Keratinocyte (primary cell): ENCODE data around the gene MANSC4. TPM values are rescaled to one million over a fixed set of nuclear protein-coding genes. Genes with fewer than 3 reads are reported as not detected.

ENCODE experiments used
- DNase-seq: peaks from one replicate; pipeline ENCODE4 v3.0.0-alpha.2; 2011; ENCODE audit warnings: low read depth, missing footprints, low spot score
- FAIRE-seq: peaks from 2 replicates; lab custom pipeline; 2011; peaks lifted over from hg19 to GRCh38; lab: Jason Lieb, UNC
- H2AFZ ChIP-seq: 2 replicates; pipeline ENCODE4 v1.6.0; 2012; ENCODE audit warnings: low read length, control low read depth, inconsistent platforms; ENCODE audit not compliant: control insufficient read depth
- H3K27ac ChIP-seq: 2 replicates; pipeline ENCODE4 v1.5.1; 2011; ENCODE audit warnings: low read length; ENCODE audit not compliant: control insufficient read depth, insufficient read depth
- H3K27me3 ChIP-seq: 3 replicates; pipeline ENCODE4 v1.6.0; 2011; ENCODE audit warnings: low read length; ENCODE audit not compliant: control insufficient read depth, insufficient read depth; ENCODE audit errors: extremely low read depth
- H3K36me3 ChIP-seq, 2 experiments: 2 replicates in 1 of 2; 3 replicates in 1 of 2; pipeline ENCODE4 v1.5.1; 2011; ENCODE audit warnings: low read length in 2 of 2, mild to moderate bottlenecking in 1 of 2; ENCODE audit not compliant: control insufficient read depth in 2 of 2, insufficient read depth in 2 of 2; ENCODE audit errors: extremely low read depth in 1 of 2
- H3K4me1 ChIP-seq: 3 replicates; pipeline ENCODE4 v1.5.1; 2011; ENCODE audit warnings: low read length; ENCODE audit not compliant: control insufficient read depth, insufficient read depth; ENCODE audit errors: extremely low read depth
- H3K4me2 ChIP-seq: 3 replicates; pipeline ENCODE4 v1.6.0; 2011; ENCODE audit warnings: low read depth, low read length; ENCODE audit not compliant: control insufficient read depth, insufficient read depth; ENCODE audit errors: extremely low read depth
- H3K4me3 ChIP-seq, 3 experiments: fragments of 200-600 bp in 1 of 3; sonication (generic) in 1 of 3; 2 replicates in 2 of 3; 3 replicates in 1 of 3; pipeline ENCODE4 v1.5.1; 2011 to 2016; ENCODE audit warnings: low read length in 3 of 3, mild to moderate bottlenecking in 3 of 3, control low read depth in 2 of 3, inconsistent platforms in 1 of 3, low read depth in 1 of 3, mixed read lengths in 1 of 3, mixed run types in 1 of 3, moderate library complexity in 1 of 3; ENCODE audit not compliant: control insufficient read depth in 2 of 3, insufficient read depth in 2 of 3; ENCODE audit errors: extremely low read depth in 1 of 3
- H3K79me2 ChIP-seq: 2 replicates; pipeline ENCODE4 v1.6.0; 2012; ENCODE audit warnings: low read length; ENCODE audit not compliant: control insufficient read depth, insufficient read depth
- H3K9ac ChIP-seq: 3 replicates; pipeline ENCODE4 v1.6.0; 2011; ENCODE audit warnings: low read length; ENCODE audit not compliant: control insufficient read depth, insufficient read depth; ENCODE audit errors: extremely low read depth
- H3K9me1 ChIP-seq: 3 replicates; pipeline ENCODE4 v1.6.0; 2011; ENCODE audit warnings: low read length; ENCODE audit not compliant: control insufficient read depth, insufficient read depth; ENCODE audit errors: extremely low read depth
- H3K9me3 ChIP-seq: 2 replicates; pipeline ENCODE4 v1.5.1; 2012; ENCODE audit warnings: low read depth, low read length; ENCODE audit not compliant: control insufficient read depth
- H4K20me1 ChIP-seq: 3 replicates; pipeline ENCODE4 v1.6.0; 2011; ENCODE audit warnings: low read length; ENCODE audit not compliant: control insufficient read depth, insufficient read depth; ENCODE audit errors: extremely low read depth
- CTCF ChIP-seq, 3 experiments: IDR thresholded peaks in 1 of 3; conservative IDR thresholded peaks in 1 of 3; optimal IDR thresholded peaks in 1 of 3; 2 replicates in 2 of 3; 3 replicates in 1 of 3; pipeline versions ENCODE3 to v1.5.1; 2011; ENCODE audit warnings: low read length in 3 of 3, mild to moderate bottlenecking in 3 of 3, moderate library complexity in 2 of 3, control low read depth in 1 of 3, inconsistent platforms in 1 of 3; ENCODE audit not compliant: insufficient read depth in 2 of 3; ENCODE audit errors: extremely low read depth in 1 of 3
- EZH2 ChIP-seq: IDR thresholded peaks from one replicate; pipeline ENCODE4 v1.6.1; 2012; ENCODE audit warnings: inconsistent platforms, mild to moderate bottlenecking, low read length, moderate library complexity
- dilution Hi-C: fragments of 300-500 bp; cut with MboI; formaldehyde crosslinking; loops from one replicate; pipeline ENCODE4 v1.7.0; 2020; ENCODE audit warnings: low sequenced_read_pairs; ENCODE audit not compliant: extremely low pct_ligation_motif_present
- polyA plus RNA-seq, 5 experiments: library from polyadenylated mRNA; depleted of rRNA in 3 of 5; stranded (reverse) in 3 of 5; stranded (forward) in 1 of 5; unstranded in 1 of 5; fragments of >200 nt; gene quantifications; 1 replicate in 1 of 5; 2 replicates in 3 of 5; 3 replicates in 1 of 5; pipeline versions ENCODE4 v1.2.1 to v1.2.3, GENCODE V29; 2011 to 2012; ENCODE audit warnings: missing spikeins in 2 of 5, low read depth in 1 of 5, low replicate concordance in 1 of 5

The MANSC4 gene
- polyA plus RNA-seq, 1 donor (not counting 4 experiments of a cell fraction or from before 2014, with no cell fraction given): 0.67 TPM

DNA sequence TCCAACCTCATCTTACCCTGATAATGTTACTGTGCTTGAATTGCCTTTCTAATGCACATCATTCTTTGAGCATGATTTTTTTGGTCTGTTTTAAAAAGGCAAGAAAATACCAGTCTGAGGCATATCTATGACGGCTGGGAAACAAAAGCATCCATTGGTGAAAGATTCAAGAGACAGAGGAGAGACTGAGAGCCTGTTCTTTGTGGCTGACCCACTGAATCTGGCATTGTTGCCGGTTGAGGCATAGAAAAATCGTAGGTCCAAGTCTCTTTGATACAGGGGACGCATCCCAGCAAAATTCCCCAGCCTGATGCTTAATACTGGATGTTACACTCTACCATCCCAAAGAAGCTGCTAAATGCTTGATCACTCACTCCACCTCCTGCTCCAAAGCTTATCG lies 2.9 kb downstream of the MANSC4 start:
- no peak for FAIRE-seq
- dilution Hi-C loops: no loop called here

DNA sequence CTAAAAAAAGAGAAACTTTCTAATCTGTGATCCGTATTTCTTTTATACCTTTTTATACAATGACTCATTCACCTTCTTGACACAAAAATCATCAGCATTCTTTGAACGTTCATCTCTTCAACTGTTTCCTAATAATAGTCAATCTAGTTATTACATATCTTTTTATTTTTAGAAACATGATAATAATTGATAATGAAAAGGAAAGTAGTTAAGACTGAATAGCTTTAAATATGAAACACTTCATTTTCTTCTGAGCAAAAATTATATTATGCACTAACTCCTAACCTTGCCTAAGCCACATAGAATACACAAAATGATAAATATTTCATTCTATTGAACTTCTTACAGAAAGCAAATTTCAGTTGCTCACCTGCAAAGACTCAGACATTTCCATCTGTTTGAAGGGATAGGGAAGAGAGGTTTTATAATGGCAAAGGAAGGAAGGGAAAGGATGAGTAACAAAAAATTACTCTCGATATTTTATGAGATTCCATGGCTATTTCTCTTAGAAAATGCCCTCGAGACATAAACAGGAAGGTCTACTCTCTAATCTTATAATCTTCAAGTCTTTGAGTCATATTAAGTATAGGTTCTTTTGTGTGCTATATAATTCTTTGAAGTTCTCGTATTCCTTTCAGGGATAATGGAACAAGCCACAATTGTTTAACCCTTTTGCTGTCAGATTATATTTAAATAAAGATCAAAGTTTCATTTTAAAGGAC lies 7.5 kb downstream of the MANSC4 start:
- Histone ChIP-seq H3K79me2 (no peaks in the 10 kb centered on the region), H3K4me2 (peak overlapping the region; percentile 78), H3K9me3 (no peaks in the 10 kb centered on the region), H2AFZ (no peak overlapping the region), H4K20me1 (no peaks in the 10 kb centered on the region), H3K27me3 (no peaks in the 10 kb centered on the region), H3K4me1 (peaks cover 32% of the 10 kb centered on the region), H3K36me3 (no peaks in the 10 kb centered on the region), H3K27ac (peak overlapping the region; percentile 34), H3K4me3 (peak overlapping the region in 2 of 3 experiments; percentile 16 to 56), H3K9me1 (no peaks in the 10 kb centered on the region), H3K9ac (no peak overlapping the region)
- peak; percentile 13 for FAIRE-seq
- DNase-seq: no peak
- dilution Hi-C loops: no loop called here
- no peak for TF ChIP-seq CTCF (optimal IDR thresholded peaks at IDR 0.05 in 1 of 3, IDR thresholded peaks at IDR 0.05 in 1 of 3, conservative IDR thresholded peaks at IDR 0.05 in 1 of 3; ENCODE audit: extremely low read depth in 1 of 3, insufficient read depth in 2 of 3, low read length in 3 of 3)
- no peak for TF ChIP-seq EZH2

More for the DNA sequence above, 2.9 kb downstream of the MANSC4 start:
- Histone ChIP-seq H3K79me2 (peaks cover 20% of the 10 kb centered on the region), H3K9ac (no peak overlapping the region), H3K36me3 (peaks cover 0 to 8% of the 10 kb centered on the region in 2 experiments), H3K27ac (no peak overlapping the region), H4K20me1 (no peaks in the 10 kb centered on the region), H3K9me3 (no peaks in the 10 kb centered on the region), H3K27me3 (no peaks in the 10 kb centered on the region), H3K4me3 (no peak overlapping the region), H3K4me2 (no peak overlapping the region), H2AFZ (no peak overlapping the region), H3K9me1 (no peaks in the 10 kb centered on the region), H3K4me1 (peaks cover 32% of the 10 kb centered on the region)
- DNase-seq: no peak
- no peak for TF ChIP-seq EZH2
- no peak for TF ChIP-seq CTCF (optimal IDR thresholded peaks at IDR 0.05 in 1 of 3, IDR thresholded peaks at IDR 0.05 in 1 of 3, conservative IDR thresholded peaks at IDR 0.05 in 1 of 3; ENCODE audit: extremely low read depth in 1 of 3, insufficient read depth in 2 of 3, low read length in 3 of 3)
